ENCODE data around the gene FBXL7.

The FBXL7 gene

DNA sequence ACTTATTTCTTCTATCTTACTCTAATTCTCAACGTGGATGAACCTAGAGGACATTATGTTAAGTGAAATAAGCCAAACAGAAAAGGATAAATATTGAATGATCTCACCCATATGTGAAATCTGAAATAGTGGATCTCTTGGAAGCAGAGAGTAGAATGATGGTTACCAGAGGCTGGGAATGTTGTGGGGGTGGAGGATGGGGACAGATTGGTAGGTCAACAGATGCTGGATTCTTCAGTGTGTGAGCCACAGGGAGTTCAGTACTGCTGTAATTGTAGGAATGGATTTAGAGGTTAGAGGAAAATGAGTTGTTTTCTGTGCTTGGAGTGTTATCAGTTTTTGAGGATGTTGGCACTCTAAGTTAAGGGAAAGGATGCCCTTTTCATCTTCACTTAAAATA is 190.6 kb downstream of the FBXL7 start:
- Histone ChIP-seq H3K4me1 (ENCODE audit: control insufficient read depth in 1 of 2, insufficient read depth in 2 of 2, low read length in 2 of 2) (peaks cover 0 to 6% of the 10 kb centered on the region in 2 experiments), H3K14ac (ENCODE audit: low read length) (no peak overlapping the region), H3K36me3 (ENCODE audit: control insufficient read depth in 1 of 2, insufficient read depth in 2 of 2, low read length in 2 of 2) (no peaks in the 10 kb centered on the region), H3K27me3 (ENCODE audit: insufficient read depth, low read length) (no peaks in the 10 kb centered on the region), H3K9ac (ENCODE audit: low read length) (no peak overlapping the region), H3K79me1 (ENCODE audit: low read length) (no peaks in the 10 kb centered on the region), H3K9me3 (ENCODE audit: insufficient read depth, low read depth, low read length) (no peaks in the 10 kb centered on the region), H3K4me2 (ENCODE audit: low read length) (no peak overlapping the region), H2BK120ac (ENCODE audit: insufficient read depth, low read length, poor library complexity) (no peak overlapping the region), H3K4me3 (ENCODE audit: low read depth, low read length) (no peak overlapping the region), H4K8ac (ENCODE audit: low read depth, low read length) (no peak overlapping the region), H3K18ac (ENCODE audit: low read length) (no peak overlapping the region), H4K12ac (ENCODE audit: low read depth, low read length) (no peak overlapping the region), H3K4ac (ENCODE audit: low read depth, low read length) (no peak overlapping the region), H2AFZ (ENCODE audit: insufficient read depth, low read length, poor library complexity) (no peak overlapping the region), H3K23ac (ENCODE audit: low read length) (no peak overlapping the region), H2BK5ac (ENCODE audit: low read depth, low read length, poor library complexity) (no peak overlapping the region), H3K27ac (ENCODE audit: low read depth, low read length) (no peak overlapping the region), H2AK5ac (ENCODE audit: low read length) (no peak overlapping the region), H2BK12ac (ENCODE audit: low read length) (no peak overlapping the region), H4K91ac (ENCODE audit: low read depth, low read length) (no peak overlapping the region), H3K79me2 (ENCODE audit: control insufficient read depth, insufficient read depth, low read length, poor library complexity) (no peaks in the 10 kb centered on the region)
- no CpG with 5 or more reads among the region's 1 CpG for WGBS (ENCODE audit: extremely low coverage, insufficient coverage, insufficient read length)
- DNase-seq, result no peak

DNA sequence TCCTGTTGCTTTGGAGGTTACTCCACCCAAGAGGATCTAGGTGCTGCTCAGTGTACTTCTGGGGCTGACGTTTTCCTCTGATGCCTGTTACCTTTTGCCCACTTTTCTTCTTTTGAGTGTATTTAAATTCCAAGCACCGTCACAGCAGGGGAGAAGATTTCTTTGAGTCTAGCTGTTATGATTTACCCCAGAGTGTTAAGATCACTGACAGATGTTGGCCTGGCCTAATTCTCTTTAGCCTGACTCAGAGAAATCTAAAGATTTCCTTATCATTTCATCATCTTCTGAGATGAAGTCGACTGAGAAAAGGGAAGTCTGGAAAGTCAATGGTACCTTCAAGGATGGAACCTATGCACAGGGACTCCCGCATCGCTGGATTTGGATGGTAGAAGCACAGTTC is 191.5 kb downstream of the FBXL7 start:
- H3K79me1 ChIP-seq (ENCODE audit: low read length), result no peaks in the 10 kb centered on the region
- no peak overlapping the region for H4K91ac ChIP-seq (ENCODE audit: low read depth, low read length)
- no peaks in the 10 kb centered on the region for H3K9me3 ChIP-seq (ENCODE audit: insufficient read depth, low read depth, low read length)
- H3K27me3 ChIP-seq (ENCODE audit: insufficient read depth, low read length), result no peaks in the 10 kb centered on the region
- no peak overlapping the region for H2BK120ac ChIP-seq (ENCODE audit: insufficient read depth, low read length, poor library complexity)
- H3K27ac ChIP-seq (ENCODE audit: low read depth, low read length), result no peak overlapping the region
- H3K4me2 ChIP-seq (ENCODE audit: low read length), result no peak overlapping the region
- H3K14ac ChIP-seq (ENCODE audit: low read length), result no peak overlapping the region
- no peak overlapping the region for H3K18ac ChIP-seq (ENCODE audit: low read length)
- H2BK12ac ChIP-seq (ENCODE audit: low read length), result no peak overlapping the region
- no peak for DNase-seq
- H3K4me3 ChIP-seq (ENCODE audit: low read depth, low read length), result no peak overlapping the region
- no peak overlapping the region for H3K23ac ChIP-seq (ENCODE audit: low read length)
- H3K36me3 ChIP-seq (ENCODE audit: control insufficient read depth in 1 of 2, insufficient read depth in 2 of 2, low read length in 2 of 2), result no peaks in the 10 kb centered on the region
- no peak overlapping the region for H3K4ac ChIP-seq (ENCODE audit: low read depth, low read length)
- no peaks in the 10 kb centered on the region for H3K79me2 ChIP-seq (ENCODE audit: control insufficient read depth, insufficient read depth, low read length, poor library complexity)
- no peak overlapping the region for H4K8ac ChIP-seq (ENCODE audit: low read depth, low read length)
- H2BK5ac ChIP-seq (ENCODE audit: low read depth, low read length, poor library complexity), result no peak overlapping the region
- no peak overlapping the region for H2AFZ ChIP-seq (ENCODE audit: insufficient read depth, low read length, poor library complexity)
- no peak overlapping the region for H2AK5ac ChIP-seq (ENCODE audit: low read length)
- H3K9ac ChIP-seq (ENCODE audit: low read length), result no peak overlapping the region
- peaks cover 0 to 6% of the 10 kb centered on the region in 2 experiments for H3K4me1 ChIP-seq (ENCODE audit: control insufficient read depth in 1 of 2, insufficient read depth in 2 of 2, low read length in 2 of 2)
- WGBS (ENCODE audit: extremely low coverage, insufficient coverage, insufficient read length), result no CpG with 5 or more reads among the region's 5 CpGs
- no peak overlapping the region for H4K12ac ChIP-seq (ENCODE audit: low read depth, low read length)

DNA sequence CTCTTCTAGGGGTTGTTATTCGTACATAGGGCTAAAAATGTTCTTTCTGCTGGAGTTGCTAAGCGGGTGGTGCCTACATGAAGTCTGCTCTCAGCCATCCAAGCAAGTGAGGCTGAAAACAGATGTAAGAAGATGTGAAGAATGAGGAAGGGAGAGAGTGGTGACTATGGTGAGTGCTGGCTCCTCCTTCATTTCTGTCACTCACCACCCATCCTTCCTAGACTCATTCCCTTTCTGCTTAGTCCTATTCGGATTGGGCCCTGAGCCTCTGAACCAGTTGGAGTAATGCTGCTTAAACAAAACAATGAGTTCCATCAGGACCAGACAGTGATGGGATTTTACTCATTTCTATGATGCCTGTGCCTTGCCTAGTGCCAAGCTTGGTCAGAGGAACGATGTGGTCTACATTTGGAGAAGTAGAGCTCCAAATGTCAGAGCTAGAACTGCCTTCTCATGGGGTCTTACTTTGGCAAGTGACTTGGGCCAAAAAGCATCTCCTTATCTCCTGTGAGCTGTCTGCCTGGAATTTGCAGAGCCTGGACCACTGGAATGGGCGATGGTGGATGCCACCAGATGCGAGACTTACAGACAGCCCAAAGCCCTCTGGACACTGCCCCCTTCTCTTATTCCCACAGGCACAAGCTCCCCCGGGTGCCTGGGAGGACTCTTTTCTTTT is 192.9 kb downstream of the FBXL7 start:
- no peak overlapping the region for H4K91ac ChIP-seq (ENCODE audit: low read depth, low read length)
- H4K12ac ChIP-seq (ENCODE audit: low read depth, low read length), result no peak overlapping the region
- no peak overlapping the region for H2BK120ac ChIP-seq (ENCODE audit: insufficient read depth, low read length, poor library complexity)
- peak overlapping the region; percentile 64 for H3K9ac ChIP-seq (ENCODE audit: low read length)
- H3K14ac ChIP-seq (ENCODE audit: low read length), result no peak overlapping the region
- no peak overlapping the region for H4K8ac ChIP-seq (ENCODE audit: low read depth, low read length)
- H3K23ac ChIP-seq (ENCODE audit: low read length), result no peak overlapping the region
- no peaks in the 10 kb centered on the region for H3K79me1 ChIP-seq (ENCODE audit: low read length)
- H3K9me3 ChIP-seq (ENCODE audit: insufficient read depth, low read depth, low read length), result no peaks in the 10 kb centered on the region
- no peak for DNase-seq
- H3K4ac ChIP-seq (ENCODE audit: low read depth, low read length), result no peak overlapping the region
- no CpG with 5 or more reads among the region's 7 CpGs for WGBS (ENCODE audit: extremely low coverage, insufficient coverage, insufficient read length)
- peaks cover 0 to 6% of the 10 kb centered on the region in 2 experiments for H3K4me1 ChIP-seq (ENCODE audit: control insufficient read depth in 1 of 2, insufficient read depth in 2 of 2, low read length in 2 of 2)
- no peaks in the 10 kb centered on the region for H3K27me3 ChIP-seq (ENCODE audit: insufficient read depth, low read length)
- no peak overlapping the region for H2AFZ ChIP-seq (ENCODE audit: insufficient read depth, low read length, poor library complexity)
- no peak overlapping the region for H3K4me2 ChIP-seq (ENCODE audit: low read length)
- no peak overlapping the region for H2AK5ac ChIP-seq (ENCODE audit: low read length)
- no peak overlapping the region for H2BK5ac ChIP-seq (ENCODE audit: low read depth, low read length, poor library complexity)
- H3K27ac ChIP-seq (ENCODE audit: low read depth, low read length), result no peak overlapping the region
- no peaks in the 10 kb centered on the region for H3K79me2 ChIP-seq (ENCODE audit: control insufficient read depth, insufficient read depth, low read length, poor library complexity)
- no peak overlapping the region for H3K4me3 ChIP-seq (ENCODE audit: low read depth, low read length)
- no peaks in the 10 kb centered on the region for H3K36me3 ChIP-seq (ENCODE audit: control insufficient read depth in 1 of 2, insufficient read depth in 2 of 2, low read length in 2 of 2)
- no peak overlapping the region for H2BK12ac ChIP-seq (ENCODE audit: low read length)
- H3K18ac ChIP-seq (ENCODE audit: low read length), result no peak overlapping the region

DNA sequence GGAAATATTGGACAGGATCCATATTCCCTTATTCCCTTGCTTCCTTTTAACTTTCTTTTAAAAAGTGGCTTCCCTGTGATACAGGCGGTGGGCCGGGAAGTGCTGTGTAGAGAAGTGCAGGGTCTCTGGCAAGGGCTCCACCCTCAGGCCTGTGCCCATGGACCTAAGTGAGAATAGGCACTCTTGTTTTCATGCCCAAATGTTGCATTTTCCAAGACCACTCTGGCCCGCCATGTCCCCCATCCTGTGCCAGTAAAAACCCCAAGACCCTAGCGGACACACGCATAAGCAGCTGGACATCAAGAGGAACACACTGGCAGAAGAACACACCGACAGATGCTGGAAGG is 193.4 kb downstream of the FBXL7 start:
- Histone ChIP-seq H4K8ac (ENCODE audit: low read depth, low read length) (no peak overlapping the region), H2BK12ac (ENCODE audit: low read length) (no peak overlapping the region), H3K79me2 (ENCODE audit: control insufficient read depth, insufficient read depth, low read length, poor library complexity) (no peaks in the 10 kb centered on the region), H3K27ac (ENCODE audit: low read depth, low read length) (no peak overlapping the region), H4K12ac (ENCODE audit: low read depth, low read length) (no peak overlapping the region), H3K23ac (ENCODE audit: low read length) (no peak overlapping the region), H2BK5ac (ENCODE audit: low read depth, low read length, poor library complexity) (no peak overlapping the region), H3K79me1 (ENCODE audit: low read length) (no peaks in the 10 kb centered on the region), H4K91ac (ENCODE audit: low read depth, low read length) (no peak overlapping the region), H3K14ac (ENCODE audit: low read length) (no peak overlapping the region), H2AFZ (ENCODE audit: insufficient read depth, low read length, poor library complexity) (no peak overlapping the region), H3K9ac (ENCODE audit: low read length) (no peak overlapping the region), H3K4me1 (ENCODE audit: control insufficient read depth in 1 of 2, insufficient read depth in 2 of 2, low read length in 2 of 2) (peaks cover 0 to 6% of the 10 kb centered on the region in 2 experiments), H3K36me3 (ENCODE audit: control insufficient read depth in 1 of 2, insufficient read depth in 2 of 2, low read length in 2 of 2) (no peaks in the 10 kb centered on the region), H3K4ac (ENCODE audit: low read depth, low read length) (no peak overlapping the region), H2AK5ac (ENCODE audit: low read length) (no peak overlapping the region), H3K4me3 (ENCODE audit: low read depth, low read length) (no peak overlapping the region), H2BK120ac (ENCODE audit: insufficient read depth, low read length, poor library complexity) (no peak overlapping the region), H3K9me3 (ENCODE audit: insufficient read depth, low read depth, low read length) (no peaks in the 10 kb centered on the region), H3K4me2 (ENCODE audit: low read length) (no peak overlapping the region), H3K18ac (ENCODE audit: low read length) (no peak overlapping the region), H3K27me3 (ENCODE audit: insufficient read depth, low read length) (no peaks in the 10 kb centered on the region)
- no peak for DNase-seq
- WGBS (ENCODE audit: extremely low coverage, insufficient coverage, insufficient read length), result no CpG with 5 or more reads among the region's 6 CpGs
